ENCODE data around the gene GET4.
"Not testable (repeated sequence)": the region's sequence is repeated elsewhere in the genome, so short reads cannot be mapped to it uniquely, and the experiment has no call there.

Gene GET4

DNA sequence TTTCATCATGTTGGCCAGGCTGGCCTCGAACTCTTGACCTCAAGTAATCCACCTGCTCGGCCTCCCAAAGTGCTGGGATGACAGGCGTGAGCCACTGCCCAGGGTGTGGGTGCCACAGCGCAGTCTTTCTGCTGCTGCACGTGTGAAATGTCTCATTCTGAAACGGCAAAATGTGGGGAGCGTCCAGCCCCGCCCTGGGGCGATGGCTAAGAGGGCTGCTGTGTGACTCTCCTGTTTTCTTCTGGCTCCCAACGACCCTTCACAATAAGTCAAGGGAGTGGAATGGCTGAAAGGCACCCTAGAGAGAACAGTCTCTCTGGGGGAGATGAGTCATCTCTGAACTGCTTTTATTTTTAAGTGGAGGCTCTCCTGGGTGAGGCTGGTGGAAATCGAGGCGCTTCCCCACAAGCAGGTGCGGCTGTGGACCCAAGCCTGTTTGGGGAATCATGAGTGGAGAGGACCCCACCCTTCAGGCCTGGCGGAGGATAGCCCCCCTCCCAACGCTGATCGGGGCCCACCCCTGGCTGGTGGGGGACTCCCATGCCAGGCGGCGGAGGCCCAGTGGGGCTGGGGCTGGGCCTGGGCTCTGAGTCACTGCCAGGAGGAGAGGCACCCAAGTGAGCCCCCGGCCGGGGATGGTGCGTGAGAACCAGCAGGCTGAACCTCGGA lies 60.2 kb downstream of the GET4 start:
- TF ChIP-seq, protein P1, sequence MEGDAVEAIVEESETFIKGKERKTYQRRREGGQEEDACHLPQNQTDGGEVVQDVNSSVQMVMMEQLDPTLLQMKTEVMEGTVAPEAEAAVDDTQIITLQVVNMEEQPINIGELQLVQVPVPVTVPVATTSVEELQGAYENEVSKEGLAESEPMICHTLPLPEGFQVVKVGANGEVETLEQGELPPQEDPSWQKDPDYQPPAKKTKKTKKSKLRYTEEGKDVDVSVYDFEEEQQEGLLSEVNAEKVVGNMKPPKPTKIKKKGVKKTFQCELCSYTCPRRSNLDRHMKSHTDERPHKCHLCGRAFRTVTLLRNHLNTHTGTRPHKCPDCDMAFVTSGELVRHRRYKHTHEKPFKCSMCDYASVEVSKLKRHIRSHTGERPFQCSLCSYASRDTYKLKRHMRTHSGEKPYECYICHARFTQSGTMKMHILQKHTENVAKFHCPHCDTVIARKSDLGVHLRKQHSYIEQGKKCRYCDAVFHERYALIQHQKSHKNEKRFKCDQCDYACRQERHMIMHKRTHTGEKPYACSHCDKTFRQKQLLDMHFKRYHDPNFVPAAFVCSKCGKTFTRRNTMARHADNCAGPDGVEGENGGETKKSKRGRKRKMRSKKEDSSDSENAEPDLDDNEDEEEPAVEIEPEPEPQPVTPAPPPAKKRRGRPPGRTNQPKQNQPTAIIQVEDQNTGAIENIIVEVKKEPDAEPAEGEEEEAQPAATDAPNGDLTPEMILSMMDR (IDR thresholded peaks at IDR 0.05; ENCODE audit: low read depth, low read length) = no peak
- DNase-seq (ENCODE audit: extremely low read depth, low read depth) = no peak

DNA sequence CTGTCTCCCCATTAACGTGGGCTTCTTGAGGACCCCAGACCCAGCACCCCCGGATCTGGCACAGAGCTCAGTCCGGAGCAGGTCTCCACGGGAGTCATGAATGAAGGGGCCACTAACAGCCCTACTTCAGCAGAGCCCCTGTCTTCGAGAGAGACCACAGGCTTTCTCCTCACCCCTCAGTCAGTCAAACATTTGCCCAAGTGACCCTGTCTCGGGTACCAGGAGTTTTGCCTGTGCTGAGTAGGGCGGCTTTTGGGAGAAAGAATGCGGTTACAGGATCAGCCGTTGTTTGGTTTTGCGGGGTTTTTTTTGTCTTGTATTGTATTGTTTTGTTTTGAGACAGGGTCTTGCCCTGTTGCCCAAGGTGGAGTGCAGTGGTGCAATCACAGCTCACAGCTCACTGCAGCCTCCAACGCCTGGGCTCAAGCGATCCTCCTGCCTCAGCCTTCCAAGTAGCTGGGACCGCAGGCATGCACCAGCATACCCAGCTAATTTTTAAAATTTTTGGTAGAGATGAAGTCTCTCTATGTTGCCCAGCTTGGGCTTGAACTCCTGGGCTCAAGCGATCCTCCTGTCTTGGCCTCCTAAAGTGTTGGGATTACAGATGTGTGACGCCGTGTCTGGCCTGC lies 61.6 kb downstream of the GET4 start:
- TF ChIP-seq, protein P1 (IDR thresholded peaks at IDR 0.05; ENCODE audit: low read depth, low read length) = no peak
- no peak for DNase-seq (ENCODE audit: extremely low read depth, low read depth)

DNA sequence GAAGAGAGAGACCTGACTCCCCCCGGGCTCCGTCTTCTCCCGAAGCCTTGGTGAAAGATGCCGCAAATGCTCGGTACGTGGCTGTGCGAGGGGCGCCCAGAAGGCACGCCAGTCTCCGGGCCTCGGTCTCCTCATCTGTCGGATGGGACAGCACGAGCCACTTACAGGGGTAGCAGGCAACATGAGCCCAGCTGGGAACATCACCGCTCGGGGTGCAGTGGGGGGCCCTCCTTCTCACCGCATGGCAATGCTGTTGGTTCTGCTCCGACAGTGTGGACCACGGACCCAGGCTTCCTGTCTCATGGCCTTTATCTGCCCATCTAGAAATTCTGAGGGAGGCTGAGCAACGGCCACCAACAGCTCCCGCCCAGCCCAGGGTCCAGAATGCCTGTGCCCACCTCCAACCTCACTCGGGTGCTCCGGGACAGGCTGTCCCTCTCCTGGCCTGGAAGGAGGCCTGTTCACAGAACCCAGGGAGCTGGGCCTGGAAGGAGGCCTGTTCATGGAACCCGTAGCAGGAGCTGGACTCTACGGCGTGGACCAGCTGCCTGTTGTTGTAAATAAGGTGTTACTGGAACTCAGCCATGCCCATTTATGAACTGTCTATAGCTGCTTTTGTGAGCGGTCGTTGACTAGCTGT lies 62.3 kb downstream of the GET4 start:
- DNase-seq (ENCODE audit: extremely low read depth, low read depth) = no peak
- TF ChIP-seq, protein P1 (IDR thresholded peaks at IDR 0.05; ENCODE audit: low read depth, low read length) = no peak

DNA sequence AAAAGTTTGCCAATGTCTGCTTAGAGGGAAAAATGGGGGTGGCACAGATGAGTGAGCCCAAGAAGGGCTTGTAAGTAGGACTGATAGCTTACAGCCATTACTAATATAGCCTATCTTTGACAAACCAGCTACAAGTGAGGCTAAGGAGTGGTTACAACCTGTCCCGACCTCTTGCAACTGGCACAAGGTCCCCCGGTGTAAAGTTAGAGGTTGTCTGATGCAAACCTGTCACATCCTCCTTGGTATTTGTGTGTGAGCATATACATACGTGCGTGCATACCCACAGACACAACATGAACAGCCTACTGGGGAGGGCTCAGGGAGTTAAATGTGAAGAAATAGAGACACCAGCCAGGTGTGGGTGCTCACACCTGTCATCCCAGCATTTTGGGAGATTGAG lies 63.5 kb downstream of the GET4 start:
- TF ChIP-seq, protein P1 (IDR thresholded peaks at IDR 0.05; ENCODE audit: low read depth, low read length) = no peak
- no peak for DNase-seq (ENCODE audit: extremely low read depth, low read depth)

DNA sequence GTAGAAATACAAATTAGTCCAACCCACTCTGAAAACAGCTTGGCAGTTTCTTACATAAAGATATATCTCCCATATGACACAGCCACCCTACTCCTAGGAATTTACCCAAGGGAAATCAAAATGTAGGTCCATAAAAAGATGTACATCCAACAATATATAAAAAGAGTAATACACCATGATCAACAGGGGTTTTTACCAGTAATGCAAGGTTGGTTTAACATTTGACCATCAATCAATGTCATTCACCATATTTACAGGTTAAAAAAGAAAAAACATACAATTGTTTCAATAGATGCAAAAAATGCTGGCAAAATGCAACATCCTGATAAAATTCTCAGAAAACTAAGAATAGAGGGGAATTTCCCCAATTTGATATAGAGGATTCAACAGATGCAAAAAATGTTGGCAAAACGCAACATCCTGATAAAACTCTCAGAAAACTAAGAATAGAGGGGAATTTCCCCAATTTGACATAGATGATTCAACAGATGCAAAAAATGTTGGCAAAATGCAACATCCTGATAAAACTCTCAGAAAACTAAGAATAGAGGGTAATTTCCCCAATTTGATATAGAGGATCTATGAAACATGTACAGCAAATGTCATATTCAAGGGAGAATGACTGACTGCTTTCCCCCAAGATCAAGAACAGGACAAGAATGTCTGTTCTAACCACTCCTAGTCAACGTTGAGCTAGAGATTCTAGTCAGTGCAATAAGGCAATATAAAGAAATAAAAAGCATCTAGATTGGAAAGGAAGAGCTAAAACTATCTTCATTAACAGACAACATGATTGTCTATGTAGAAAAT lies 64.5 kb downstream of the GET4 start:
- TF ChIP-seq, protein P1 (IDR thresholded peaks at IDR 0.05; ENCODE audit: low read depth, low read length) = no peak

DNA sequence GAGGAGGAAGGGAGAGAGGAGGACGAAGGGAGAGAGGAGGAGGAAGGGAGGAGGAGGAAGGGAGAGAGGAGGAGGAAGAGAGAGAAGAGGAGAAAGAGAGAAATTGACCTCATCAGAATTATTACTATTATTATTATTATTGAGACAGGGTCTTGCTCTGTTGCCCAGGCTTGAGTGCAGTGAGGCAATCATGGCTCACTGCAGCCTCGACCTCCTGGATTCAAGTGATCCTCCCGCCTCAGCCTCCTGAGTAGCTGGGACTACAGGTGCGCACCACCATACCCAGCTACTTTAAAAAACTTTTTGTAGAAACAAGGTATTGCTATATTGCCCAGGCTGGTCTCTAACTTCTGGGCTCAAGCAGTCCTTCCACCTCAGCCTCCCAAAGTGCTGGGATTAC lies 67.4 kb downstream of the GET4 start:
- not testable (repeated sequence) for DNase-seq (ENCODE audit: extremely low read depth, low read depth)

More for the DNA sequence above, 64.5 kb downstream of the GET4 start:
- DNase-seq (ENCODE audit: extremely low read depth, low read depth) = no peak

DNA sequence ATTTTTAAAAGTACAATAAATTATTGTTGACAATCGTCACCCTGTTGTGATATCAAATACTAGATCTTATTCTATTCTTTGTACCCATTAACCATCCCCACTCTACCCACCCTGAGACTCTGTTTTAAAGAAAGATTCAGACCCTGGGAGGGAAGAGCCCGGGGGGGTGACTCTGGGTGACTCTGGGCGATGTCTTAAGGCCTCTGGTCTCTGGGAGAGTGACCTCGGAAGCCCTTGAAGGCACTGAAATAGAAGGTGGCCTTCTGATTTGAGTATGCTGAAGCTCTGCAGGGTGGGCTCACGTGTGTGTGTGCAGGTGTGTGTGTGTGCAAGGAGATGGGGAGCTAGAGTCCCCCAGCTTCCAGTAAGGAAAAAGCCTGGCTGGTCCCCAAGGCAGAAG lies 68.4 kb downstream of the GET4 start:
- TF ChIP-seq, protein P1 (IDR thresholded peaks at IDR 0.05; ENCODE audit: low read depth, low read length) = no peak
- no peak for DNase-seq (ENCODE audit: extremely low read depth, low read depth)

Data from AG09319 (cell line).